ENCODE measurements around the gene EN1.
A peak's percentile ranks its signal among the peaks of the same experiment; 100 is the strongest.

EN1 gene

GRCh38 chr2:118846953-118847761 is at the start of gene EN1:
EN1 (minus strand) TSS chr2:118847648; CDS start chr2:118847167, 481 bp downstream.
- peak; percentile 65 for DNase-seq (ENCODE audit: low spot score)

GRCh38 chr2:118893100-118893499 is 45.7 kb upstream of the EN1 start:
- DNase-seq (ENCODE audit: low spot score) = no peak

- DNase-seq (ENCODE audit: low spot score) = no peak
Measured at GRCh38 chr2:118889995-118890394, 42.5 kb upstream of the EN1 start.

- no peak for DNase-seq (ENCODE audit: low spot score)
Measured at GRCh38 chr2:118883792-118884191, 36.3 kb upstream of the EN1 start.

- DNase-seq (ENCODE audit: low spot score) = no peak
Measured at GRCh38 chr2:118882693-118883336, 35.4 kb upstream of the EN1 start.

GRCh38 chr2:118881490-118882129 is 34.2 kb upstream of the EN1 start:
- no peak for DNase-seq (ENCODE audit: low spot score)

- no peak for DNase-seq (ENCODE audit: low spot score)
Measured at GRCh38 chr2:118880501-118880900, 33.1 kb upstream of the EN1 start.

- DNase-seq (ENCODE audit: low spot score) = no peak
Measured at GRCh38 chr2:118878531-118879149, 31.2 kb upstream of the EN1 start.

- no peak for DNase-seq (ENCODE audit: low spot score)
Measured at GRCh38 chr2:118875318-118875717, 27.9 kb upstream of the EN1 start.

GRCh38 chr2:118874324-118874723 is 26.9 kb upstream of the EN1 start:
- DNase-seq (ENCODE audit: low spot score) = no peak

GRCh38 chr2:118865106-118865505 is 17.7 kb upstream of the EN1 start:
- peak; percentile 68 for DNase-seq (ENCODE audit: low spot score)

- DNase-seq (ENCODE audit: low spot score) = no peak
Measured at GRCh38 chr2:118864207-118864606, 16.8 kb upstream of the EN1 start.

GRCh38 chr2:118861731-118862130 is 14.3 kb upstream of the EN1 start:
- no peak for DNase-seq (ENCODE audit: low spot score)

GRCh38 chr2:118861242-118861641 is 13.8 kb upstream of the EN1 start:
- DNase-seq (ENCODE audit: low spot score) = no peak

GRCh38 chr2:118860506-118860905 is 13.1 kb upstream of the EN1 start:
- DNase-seq (ENCODE audit: low spot score) = no peak

- no peak for DNase-seq (ENCODE audit: low spot score)
Measured at GRCh38 chr2:118859157-118859770, 11.8 kb upstream of the EN1 start.

- no peak for DNase-seq (ENCODE audit: low spot score)
Measured at GRCh38 chr2:118858485-118859156, 11.2 kb upstream of the EN1 start.

- DNase-seq (ENCODE audit: low spot score) = no peak
Measured at GRCh38 chr2:118857677-118858484, 10.4 kb upstream of the EN1 start.

- DNase-seq (ENCODE audit: low spot score) = peak; percentile 9
Measured at GRCh38 chr2:118856978-118857676, 9.7 kb upstream of the EN1 start.

GRCh38 chr2:118856330-118856977 is 9.0 kb upstream of the EN1 start:
- DNase-seq (ENCODE audit: low spot score) = peak; percentile 10
